Fibroblast of skin of scalp (primary cell): ENCODE results near the gene HDAC10.
"Not testable (repeated sequence)": the region's sequence is repeated elsewhere in the genome, so short reads cannot be mapped to it uniquely, and the experiment has no call there.

Experiments used
- DNase-seq: peaks from one replicate; pipeline ENCODE4 v3.0.0-alpha.2; 2013

Gene HDAC10

DNA sequence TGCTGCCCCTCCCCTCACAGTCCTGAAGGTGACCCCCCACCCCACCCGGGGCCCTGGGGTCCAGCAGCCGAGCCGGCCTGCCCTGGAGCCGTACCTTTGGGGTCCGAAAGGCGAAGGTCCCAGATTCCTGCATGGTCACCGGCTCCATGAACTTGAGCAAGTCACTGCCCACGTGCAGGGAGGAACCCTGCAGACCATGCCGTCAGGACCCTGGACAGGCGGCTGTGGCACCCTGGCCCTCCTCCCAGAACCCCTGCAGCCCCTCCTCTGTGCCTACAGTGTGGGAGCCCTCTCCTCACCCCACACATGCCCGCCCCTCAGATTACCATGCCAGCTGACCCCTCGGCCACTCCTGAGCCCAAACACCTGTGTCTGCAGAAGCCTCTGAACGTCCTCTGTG is 33.4 kb upstream of the HDAC10 start:
- no peak for DNase-seq

DNA sequence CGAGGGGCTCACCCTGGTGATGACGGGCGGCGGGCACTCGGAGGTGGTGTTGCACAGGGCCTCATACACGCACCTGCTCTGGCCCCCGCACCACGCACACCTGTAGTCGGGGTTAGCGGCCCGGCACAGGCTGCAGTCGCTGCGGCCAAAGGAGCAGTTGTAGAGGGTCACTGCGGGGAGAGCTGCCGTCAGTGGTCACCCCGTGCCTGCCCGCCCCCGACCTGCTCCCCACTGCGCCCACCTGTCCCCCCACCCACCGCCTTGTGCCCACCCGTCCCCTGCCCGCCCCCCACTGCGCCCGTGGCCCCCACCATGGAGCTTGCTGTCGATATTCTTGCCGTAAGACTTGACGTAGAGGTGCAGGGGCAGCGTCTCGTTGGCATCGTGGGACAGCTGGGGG is 32.8 kb upstream of the HDAC10 start:
- DNase-seq = no peak

DNA sequence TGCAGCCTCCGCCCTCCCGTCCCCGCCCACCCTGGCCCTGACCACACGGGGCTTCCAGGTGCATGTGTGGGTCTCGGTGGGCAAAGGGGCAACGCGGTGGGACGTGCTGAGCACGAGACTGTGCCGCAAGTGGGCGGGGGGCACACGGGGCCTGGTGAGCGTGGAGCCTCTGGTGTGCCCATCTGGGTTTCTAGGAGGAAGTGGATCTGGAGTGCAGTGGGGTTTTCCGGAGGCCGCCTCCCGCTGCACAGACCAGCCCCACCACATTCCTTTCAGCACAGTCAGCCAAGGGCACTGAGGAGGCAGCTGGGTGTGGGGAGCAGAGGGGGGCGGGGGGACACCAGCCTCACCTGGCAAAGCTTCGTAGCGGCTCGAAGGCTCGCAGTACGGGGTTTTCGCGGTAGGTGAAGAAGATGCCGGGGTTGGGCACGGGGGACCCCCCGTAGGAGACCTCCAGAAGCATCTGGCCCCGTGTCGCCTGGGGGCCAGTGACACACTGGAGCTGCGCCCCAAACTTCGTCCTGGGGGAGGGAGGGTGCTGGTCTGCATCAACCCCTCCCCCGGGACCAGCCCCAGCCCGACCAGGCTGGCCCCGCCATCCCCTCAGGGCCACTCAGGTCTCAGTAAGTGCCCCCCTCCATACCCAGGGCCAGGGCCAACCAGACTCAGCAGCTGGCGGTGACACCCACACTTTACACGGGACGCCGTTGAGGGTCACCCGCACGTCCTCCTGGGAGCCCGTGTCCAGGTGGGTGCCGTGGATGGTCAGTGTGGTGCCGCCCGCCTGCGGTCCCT is 31.5 kb upstream of the HDAC10 start:
- DNase-seq = peak; percentile 76

DNA sequence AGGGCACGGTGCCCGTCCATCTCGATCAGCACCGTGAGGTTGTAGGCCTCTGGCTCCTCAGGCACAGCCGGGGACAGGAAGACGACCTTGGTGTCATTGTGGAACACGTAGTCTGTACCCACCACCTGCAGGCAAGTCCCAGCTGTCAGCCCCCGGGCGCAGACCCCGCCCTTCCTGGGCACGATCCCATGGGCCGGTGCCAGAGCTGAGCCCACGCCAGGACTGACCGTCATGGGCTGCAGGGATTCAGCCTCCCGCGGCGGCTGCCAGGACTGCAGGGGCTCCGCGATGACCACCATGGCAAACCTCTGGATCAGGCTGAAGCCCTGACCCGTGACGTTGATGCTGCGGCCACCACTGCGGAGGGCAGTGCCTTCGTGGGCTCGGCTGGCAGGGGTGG is 30.9 kb upstream of the HDAC10 start:
- DNase-seq = no peak

DNA sequence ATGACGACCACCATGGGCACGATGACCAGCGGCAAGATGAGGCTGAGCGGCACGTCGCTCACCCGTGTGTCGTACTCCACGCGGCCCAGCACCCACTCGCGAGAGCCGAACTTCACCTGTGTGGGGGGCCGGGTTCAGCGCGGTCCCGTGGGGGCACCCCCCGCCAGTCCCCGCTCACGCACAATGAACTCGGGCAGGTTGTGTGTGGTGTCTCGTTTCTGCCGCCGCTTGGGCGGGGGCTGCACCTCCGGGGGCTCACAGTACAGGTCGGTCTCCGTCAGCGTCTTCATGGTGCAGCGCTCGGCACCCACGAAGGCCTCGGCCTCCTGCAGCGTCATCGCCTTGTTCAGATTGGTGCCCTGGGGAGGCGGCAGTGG is 30.3 kb upstream of the HDAC10 start:
- no peak for DNase-seq

DNA sequence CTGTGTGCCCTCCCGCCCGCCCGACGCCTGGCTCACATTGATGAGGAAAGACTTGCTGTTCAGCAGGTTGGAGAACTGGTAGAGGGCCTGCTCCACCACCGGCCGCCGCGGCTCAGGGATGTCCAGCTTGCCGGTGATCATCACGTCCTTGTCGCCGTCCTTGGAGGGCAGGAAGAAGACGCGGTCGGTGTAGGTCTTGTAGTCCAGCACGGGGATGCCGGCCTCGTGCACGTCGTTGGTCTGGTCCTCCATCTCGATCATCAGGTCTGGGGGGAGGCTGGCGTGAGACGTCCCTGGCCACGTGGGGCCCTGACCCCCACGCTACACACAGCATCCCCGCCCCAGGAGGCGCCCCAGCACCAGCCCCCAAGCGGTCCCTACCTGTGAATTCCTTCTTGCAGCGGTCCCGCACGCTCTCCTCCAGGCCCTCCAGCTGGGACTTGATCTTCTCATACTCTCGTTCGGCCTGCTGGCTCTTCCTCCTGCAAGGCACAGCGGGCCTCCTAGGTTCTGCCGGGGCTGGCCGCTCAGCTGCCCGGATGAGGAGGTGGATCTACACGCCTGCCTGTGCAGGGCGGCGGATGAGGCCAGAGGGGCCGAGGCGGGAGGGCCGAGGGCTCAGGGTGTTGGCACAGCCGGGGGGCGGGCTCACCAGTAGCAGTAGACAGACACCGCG is 29.8 kb upstream of the HDAC10 start:
- no peak for DNase-seq

DNA sequence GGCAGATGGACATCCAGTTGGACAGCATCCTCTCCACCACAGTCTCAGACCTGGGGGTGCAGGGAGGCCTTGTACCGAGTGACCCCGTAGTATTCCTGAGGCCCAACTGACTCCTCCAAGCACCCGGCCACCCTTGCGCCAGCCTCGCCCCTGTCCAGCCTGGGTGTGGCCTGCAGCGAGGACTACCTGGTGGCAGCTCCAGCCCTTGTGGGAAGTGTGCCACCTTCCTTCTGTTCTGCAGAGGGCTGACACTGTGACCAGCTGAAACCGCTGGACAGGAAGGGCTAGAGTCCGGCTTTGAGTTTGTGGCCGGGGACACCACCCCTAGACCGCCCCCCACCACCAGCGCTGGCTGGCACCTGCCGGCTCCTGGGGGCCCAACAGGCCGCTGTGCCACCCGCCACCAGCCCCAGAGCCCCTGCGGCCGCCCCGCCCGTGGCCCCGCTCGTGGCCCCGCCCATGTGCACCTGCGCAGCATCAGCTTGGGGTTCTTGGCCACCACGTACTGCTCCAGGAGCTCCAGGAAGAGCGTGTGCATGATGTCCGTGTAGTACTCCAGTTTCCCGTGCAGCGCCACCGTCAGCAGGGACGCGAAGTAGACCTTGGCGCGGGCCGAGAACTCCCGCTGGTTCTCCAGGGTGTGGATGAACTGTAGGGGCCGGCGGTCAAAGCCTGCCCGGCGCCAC is 29.1 kb upstream of the HDAC10 start:
- DNase-seq = no peak

DNA sequence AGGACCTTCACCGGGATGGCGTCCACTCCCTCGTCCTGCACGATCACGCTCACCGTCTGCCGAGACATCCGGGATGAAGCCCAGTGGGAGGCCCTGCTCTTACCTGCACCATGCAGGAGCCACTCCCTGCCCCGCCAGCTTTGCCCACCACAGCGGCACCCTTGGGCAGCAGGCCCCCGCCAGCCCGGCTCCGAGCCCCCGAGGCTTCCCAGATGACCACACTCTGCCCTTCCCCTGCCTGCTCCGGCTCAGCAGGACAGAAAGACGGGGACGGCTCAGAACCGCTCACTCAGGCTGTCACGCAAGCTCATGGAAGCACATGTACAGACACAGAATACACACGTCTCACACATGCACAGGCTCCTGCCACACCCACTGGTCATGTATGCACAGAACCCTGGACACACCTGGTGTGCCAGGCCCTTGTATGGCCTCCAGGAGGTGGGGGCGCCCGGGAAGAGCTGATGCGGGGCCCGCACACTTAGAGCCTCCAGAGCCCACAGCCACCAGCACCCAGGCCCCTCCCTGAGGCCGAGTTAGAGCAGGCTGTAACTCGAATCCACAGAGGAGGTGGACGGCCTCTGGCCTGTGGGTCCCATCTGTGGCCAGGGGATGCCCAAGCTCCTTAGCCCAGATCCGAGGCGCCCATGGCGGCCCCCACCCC is 28.0 kb upstream of the HDAC10 start:
- no peak for DNase-seq

DNA sequence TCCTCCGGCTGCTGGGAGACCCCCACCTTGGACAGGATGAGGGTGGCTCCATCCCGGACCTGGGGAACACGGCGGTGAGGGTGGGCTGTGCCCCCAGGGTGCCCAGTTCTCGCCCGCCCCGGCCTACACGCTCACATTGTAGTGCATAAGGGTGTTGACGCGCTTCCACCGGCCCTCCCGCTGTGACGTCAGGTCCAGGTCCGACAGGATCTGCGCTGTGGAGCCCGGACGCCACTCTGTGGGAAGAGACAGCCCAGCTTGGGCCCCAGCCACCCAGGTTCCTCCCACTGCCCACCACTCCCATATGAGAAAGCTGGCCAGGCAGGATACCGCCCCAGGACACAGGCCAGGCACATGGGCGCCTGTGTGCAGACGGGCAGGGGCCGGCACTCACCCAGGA is 27.4 kb upstream of the HDAC10 start:
- no peak for DNase-seq

DNA sequence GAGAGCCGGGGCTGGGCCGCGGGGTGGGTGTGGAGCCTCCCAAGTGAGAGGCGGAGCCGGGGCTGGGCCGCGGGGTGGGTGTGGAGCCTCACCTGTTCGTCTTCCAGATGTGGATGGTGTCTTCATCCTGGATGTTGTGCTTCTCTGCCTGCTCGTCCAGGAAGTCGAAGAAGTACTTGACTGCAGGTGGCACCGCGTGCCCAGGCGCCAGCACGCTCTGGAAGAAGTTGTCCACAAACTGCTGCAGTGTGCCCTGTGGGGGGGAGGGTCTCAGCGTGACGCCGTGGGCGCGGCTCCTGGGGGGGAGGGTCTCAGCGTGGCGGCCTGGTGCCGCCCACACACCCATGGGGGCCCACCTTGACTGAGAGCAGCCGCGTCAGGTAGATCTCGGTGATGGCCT is 26.7 kb upstream of the HDAC10 start:
- no peak for DNase-seq

DNA sequence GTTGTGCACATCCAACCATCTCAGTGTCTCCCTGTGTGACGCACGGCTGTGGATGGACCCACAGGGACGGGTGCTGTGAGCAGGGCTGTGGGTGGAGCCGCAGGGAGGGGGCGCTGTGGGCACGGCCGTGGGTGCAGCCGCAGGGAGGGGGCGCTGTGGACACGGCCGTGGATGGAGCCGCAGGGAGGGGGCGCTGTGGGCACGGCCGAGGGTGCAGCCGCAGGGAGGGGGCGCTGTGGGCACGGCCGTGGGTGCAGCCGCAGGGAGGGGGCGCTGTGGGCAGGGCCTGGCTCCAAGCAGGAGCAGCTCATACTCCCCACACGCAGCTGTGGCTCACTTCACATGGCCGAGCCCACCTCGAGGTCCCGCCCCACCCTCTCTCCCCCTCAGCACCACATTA is 25.1 kb upstream of the HDAC10 start:
- peak; percentile 63 for DNase-seq

DNA sequence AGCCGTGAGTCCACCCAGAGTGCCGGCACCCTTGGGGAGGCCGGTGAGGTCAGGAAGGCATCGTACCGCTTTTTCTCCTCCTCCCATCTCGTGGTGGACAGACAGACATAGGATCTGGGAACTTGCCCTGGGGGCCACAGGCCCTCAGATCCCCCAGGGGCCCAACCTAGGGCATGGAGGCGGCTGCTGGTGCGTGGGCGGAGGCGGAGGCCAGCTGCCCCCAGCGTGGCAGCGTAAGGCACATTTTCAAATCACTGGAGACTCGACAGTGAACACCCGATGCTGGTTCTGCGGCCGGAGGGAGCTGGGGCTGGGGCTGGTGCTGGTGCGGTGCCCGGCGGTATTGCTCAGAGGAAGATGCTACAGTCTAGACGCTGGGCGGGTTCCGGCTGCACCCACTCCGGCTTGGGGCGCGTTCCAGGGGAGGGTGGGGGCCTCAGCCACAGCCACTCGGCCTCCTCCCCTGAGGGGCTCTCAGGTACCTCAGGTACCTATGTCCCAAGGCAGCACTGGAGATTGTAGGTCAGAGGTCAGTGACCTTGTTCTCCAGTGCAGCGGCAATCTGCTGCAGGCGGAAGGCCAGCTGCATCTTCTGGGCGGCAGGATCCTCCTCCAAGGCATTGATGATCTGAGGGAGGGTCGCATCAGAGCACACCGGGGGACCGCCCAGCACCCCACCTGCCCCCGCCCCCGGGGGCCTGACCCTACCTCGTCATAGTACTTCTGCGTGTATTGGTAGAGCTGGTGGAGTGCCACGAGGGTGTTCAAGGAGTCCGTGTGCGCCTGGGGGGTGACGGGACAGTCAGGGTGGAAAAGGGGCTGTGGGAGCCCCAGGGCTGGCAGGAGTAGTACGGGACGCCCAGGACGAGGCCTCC is 24.4 kb upstream of the HDAC10 start:
- DNase-seq = no peak

DNA sequence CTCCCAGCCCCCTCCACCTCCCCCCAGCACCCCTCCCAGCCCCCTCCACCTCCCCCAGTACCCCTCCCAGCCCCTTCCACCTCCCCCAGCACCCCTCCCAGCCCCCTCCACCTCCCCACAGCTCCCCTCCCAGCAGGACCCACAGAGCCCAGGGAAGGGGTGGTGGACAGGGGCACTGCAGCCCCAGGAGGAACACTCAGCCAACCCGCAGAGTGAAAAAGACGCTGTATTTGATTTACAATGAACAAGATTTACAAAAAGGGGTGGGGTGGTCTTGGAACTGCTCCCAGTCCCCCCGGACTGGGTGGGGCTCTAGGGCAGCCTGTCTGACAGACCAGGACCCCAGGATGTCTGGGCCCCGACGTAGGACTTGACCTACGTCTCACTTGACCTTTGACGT is 23.7 kb upstream of the HDAC10 start:
- DNase-seq = no peak

DNA sequence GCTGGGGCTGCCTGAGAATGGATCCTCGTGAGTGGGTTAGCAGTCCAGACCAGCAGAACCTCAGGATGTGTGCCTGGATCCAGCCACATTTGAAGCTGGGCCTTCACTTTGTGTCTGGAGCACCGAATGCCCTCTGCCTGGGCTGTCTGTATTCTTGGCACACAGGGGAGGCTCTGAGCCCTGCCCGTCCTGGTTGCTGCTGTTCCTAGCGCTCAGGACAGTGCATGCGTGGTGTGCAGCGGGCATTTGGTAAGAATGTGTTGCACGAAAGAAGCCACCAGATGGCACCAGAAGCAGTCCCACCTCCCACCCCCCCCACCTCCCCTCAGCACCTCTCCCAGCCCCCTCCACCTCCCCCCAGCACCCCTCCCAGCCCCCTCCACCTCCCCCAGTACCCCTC is 23.2 kb upstream of the HDAC10 start:
- peak; percentile 65 for DNase-seq

DNA sequence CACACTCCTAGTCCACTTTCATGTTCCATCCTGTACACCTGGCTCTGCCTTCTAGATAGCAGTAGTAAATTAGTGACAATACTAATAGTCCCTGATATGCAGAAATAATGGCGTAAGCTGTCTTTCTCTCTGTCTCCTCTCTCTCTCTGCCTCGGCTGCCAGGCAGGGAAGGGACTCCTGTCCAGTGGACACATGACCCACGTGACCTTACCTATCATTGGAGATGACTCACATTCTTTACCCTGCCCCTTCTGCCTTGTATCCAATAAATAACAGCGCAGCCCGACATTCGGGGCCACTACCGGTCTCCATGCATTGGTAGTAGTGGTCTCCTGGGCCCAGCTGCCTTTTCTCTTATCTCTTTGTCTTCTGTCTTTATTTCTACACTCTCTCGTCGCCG is 22.7 kb upstream of the HDAC10 start:
- DNase-seq = not testable (repeated sequence)

DNA sequence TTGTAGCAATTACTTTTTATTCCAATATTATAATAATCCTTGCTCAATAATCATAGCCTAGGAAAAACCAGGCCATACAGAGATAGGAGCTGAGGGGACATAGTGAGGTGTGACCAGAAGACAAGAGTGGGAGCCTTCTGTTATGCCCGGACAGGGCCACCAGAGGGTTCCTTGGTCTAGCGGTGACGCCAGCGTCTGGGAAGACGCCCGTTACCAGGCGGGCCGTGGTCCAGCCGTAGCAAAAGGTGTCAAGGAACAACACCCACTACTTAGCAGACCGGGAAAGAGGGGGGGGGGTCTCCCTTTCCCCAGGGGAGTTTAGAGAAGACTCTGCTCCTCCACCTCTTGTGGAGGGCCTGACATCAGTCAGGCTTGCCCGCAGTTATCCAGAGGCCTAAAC is 22.3 kb upstream of the HDAC10 start:
- not testable (repeated sequence) for DNase-seq

DNA sequence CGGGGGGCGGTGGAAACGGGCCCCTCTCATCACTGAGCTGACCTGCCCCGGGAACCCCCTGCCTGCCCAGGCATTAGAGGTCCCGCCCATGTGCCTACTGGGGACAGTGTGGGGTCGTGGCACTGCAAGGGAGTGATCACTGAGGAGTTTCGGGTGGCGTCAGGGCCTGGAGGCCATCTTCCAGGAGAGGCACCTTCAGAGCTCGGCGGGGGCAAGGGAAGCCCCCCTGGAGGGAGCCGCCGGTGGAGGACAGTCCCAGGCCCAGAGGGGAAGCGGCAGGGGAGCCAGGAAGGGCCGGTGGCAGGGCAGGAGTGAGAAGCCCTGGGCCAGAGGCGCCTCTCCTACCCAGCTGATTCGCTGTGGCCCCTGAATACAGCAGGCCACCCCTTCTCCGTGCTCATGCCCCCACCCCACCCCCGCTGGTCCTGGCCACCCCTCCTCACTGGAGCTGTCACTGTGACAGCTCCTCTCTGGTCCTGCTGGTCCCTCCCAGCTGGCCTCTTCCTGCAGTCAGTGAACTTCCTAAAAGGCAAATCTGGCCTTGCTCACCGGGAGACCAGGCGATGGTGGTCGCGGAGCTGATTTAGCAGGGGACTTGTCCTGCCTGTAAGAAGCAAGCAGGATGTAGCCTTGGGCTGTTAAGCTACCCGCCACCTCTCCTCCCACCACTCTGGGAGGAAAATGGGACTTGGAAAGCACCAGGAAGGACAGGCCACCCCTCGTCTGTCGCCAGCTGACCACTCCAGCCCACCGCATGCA is 21.2 kb upstream of the HDAC10 start:
- no peak for DNase-seq

DNA sequence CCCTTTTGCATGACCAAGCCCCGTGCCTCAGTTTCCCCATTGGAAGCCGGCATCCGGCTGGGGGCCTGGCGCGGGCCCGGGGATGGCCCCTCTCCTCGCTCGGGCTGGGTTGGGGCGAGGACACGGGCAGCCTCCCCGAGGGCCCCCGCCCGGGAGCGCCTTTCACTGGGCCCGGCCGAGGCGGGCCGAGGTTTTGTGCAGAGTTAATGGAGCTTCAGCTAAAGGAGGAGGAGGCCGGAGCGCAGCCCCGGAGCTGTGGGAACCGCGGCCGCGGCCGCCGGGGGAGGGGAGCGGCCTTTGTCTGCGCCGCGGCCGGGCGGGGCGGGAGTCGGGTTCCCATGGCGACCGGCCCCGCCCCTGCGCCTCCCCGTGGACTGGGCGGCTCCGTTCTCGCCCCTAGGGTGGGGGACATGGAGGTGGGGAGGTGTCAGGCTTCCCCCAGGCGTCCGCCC is 20.5 kb upstream of the HDAC10 start:
- DNase-seq = peak; percentile 65

DNA sequence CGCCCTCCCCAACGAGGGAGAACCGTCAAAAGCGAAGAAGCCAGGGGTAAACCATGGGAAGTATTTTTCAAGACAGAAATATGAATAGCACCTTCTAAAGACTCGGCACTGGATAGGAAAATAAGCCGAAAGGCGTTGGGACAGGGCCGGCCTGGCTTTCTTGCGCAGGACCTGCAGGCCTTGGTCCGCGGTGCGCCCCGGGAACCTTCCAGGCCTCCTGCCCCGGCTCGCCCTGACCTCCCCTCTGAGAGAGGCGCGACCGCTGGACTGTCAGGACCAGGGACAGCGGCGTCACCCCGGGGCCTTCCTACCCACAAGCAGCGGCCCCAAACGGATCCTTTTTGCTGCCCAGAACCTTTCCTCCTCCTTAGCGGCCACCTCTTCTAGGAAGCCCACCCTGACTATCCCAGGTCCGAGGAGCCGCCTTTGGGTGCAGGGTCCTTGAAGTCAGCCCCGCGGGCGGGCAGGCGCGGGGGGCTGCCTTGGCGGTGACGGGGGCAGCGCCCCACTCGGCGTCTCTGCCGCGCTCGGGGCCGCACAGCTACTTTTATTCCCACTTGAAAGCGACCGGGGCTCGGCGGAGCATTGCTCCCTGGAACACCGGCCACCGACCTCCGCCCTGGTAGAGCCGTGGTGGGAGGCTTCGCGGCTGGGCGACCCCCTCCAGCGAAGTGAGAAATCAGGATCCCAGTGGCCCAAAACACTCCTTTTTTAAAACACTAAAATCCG is 19.8 kb upstream of the HDAC10 start:
- peak; percentile 57 for DNase-seq

DNA sequence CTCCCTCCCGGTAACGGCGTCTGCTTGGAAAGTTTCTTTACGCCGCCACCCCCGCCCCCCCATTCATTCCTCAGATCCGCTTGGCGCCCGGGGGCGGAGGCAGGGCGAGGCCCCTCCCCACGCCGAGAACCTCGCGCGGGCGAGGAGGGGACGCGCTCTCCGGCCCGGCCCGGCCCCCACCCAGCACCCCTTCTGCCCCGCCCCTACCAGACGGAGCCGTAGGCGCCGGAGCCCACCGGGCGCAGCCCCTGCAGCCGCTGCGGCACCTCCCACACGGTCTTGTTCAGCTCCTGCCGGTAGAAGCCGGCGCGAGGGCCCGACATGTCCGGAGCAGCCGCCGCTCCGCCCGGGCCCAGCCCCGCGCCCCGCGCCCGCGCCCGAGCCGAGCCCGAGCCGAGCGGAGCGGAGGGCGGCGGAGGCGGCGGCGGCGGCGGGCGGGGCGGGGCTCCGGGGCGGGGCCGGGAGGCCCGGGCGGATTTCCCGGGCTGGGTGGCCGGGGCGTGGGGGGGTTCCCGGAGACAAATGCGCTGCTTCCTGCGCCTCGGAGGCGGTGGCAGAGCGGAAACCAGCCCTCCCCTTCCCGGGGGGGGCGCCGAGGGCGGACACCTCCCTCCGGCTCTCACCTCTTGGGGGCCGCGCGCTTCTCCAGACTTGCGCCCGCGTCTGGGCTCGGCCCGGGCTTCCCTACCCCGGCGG is 19.1 kb upstream of the HDAC10 start, which contains the start of gene MAPK11:
TSS of gene MAPK11 (minus strand) at position 411 of the 696 bp plus-strand sequence. CDS start at position 323, 88 bp downstream.
- peak; percentile 59 for DNase-seq
